Measurements from ENCODE around the gene COL13A1. TPM values are rescaled to one million over a fixed set of nuclear protein-coding genes. Genes with fewer than 3 reads are reported as not detected.

Gene COL13A1
- total RNA-seq, 1 donor from 2014 or later: 29.2 TPM

- Mint-ChIP-seq H3K27me3 (ENCODE audit: unreplicated experiment) (peaks cover 8% of the 10 kb centered on the region), H3K9me3 (ENCODE audit: unreplicated experiment) (no peaks in the 10 kb centered on the region), H3K27ac (ENCODE audit: unreplicated experiment) (no peak overlapping the region), H3K4me3 (ENCODE audit: unreplicated experiment) (no peak overlapping the region), H3K4me1 (ENCODE audit: unreplicated experiment) (peaks cover 6% of the 10 kb centered on the region), H3K36me3 (ENCODE audit: unreplicated experiment) (no peaks in the 10 kb centered on the region)
- TF ChIP-seq CTCF (IDR thresholded peaks at IDR 0.05): no peak
- DNase-seq (ENCODE audit: extremely low spot score, unreplicated experiment): no peak
These were observed 21.6 kb upstream of the COL13A1 start for GRCh38 chr10:69780077-69780476.

GRCh38 chr10:69781576-69781975, 20.1 kb upstream of the COL13A1 start:
- H3K9me3 Mint-ChIP-seq (ENCODE audit: unreplicated experiment): no peaks in the 10 kb centered on the region
- no peak overlapping the region for H3K4me3 Mint-ChIP-seq (ENCODE audit: unreplicated experiment)
- TF ChIP-seq CTCF (IDR thresholded peaks at IDR 0.05): no peak
- H3K4me1 Mint-ChIP-seq (ENCODE audit: unreplicated experiment): peaks cover 12% of the 10 kb centered on the region
- H3K36me3 Mint-ChIP-seq (ENCODE audit: unreplicated experiment): no peaks in the 10 kb centered on the region
- no peak overlapping the region for H3K27ac Mint-ChIP-seq (ENCODE audit: unreplicated experiment)
- no peak for DNase-seq (ENCODE audit: extremely low spot score, unreplicated experiment)
- H3K27me3 Mint-ChIP-seq (ENCODE audit: unreplicated experiment): peaks cover 8% of the 10 kb centered on the region

GRCh38 chr10:69783515-69783914, 18.2 kb upstream of the COL13A1 start:
- Mint-ChIP-seq H3K27me3 (ENCODE audit: unreplicated experiment) (peaks cover 8% of the 10 kb centered on the region), H3K36me3 (ENCODE audit: unreplicated experiment) (no peaks in the 10 kb centered on the region)

GRCh38 chr10:69786791-69787190, 14.9 kb upstream of the COL13A1 start:
- TF ChIP-seq CTCF (IDR thresholded peaks at IDR 0.05): peak; percentile 65
- no peaks in the 10 kb centered on the region for H3K27me3 Mint-ChIP-seq (ENCODE audit: unreplicated experiment)
- no peak for DNase-seq (ENCODE audit: extremely low spot score, unreplicated experiment)
- no peaks in the 10 kb centered on the region for H3K36me3 Mint-ChIP-seq (ENCODE audit: unreplicated experiment)
- H3K4me1 Mint-ChIP-seq (ENCODE audit: unreplicated experiment): peaks cover 46% of the 10 kb centered on the region
- no peaks in the 10 kb centered on the region for H3K9me3 Mint-ChIP-seq (ENCODE audit: unreplicated experiment)
- peak overlapping the region; percentile 72 for H3K27ac Mint-ChIP-seq (ENCODE audit: unreplicated experiment)
- no peak overlapping the region for H3K4me3 Mint-ChIP-seq (ENCODE audit: unreplicated experiment)

More at GRCh38 chr10:69783515-69783914, 18.2 kb upstream of the COL13A1 start:
- Mint-ChIP-seq H3K27ac (ENCODE audit: unreplicated experiment) (no peak overlapping the region), H3K9me3 (ENCODE audit: unreplicated experiment) (no peaks in the 10 kb centered on the region), H3K4me3 (ENCODE audit: unreplicated experiment) (no peak overlapping the region), H3K4me1 (ENCODE audit: unreplicated experiment) (peaks cover 23% of the 10 kb centered on the region)
- TF ChIP-seq CTCF (IDR thresholded peaks at IDR 0.05): no peak
- DNase-seq (ENCODE audit: extremely low spot score, unreplicated experiment): no peak

- Mint-ChIP-seq H3K4me3 (ENCODE audit: unreplicated experiment) (no peak overlapping the region), H3K9me3 (ENCODE audit: unreplicated experiment) (no peaks in the 10 kb centered on the region), H3K4me1 (ENCODE audit: unreplicated experiment) (peaks cover 51% of the 10 kb centered on the region), H3K27me3 (ENCODE audit: unreplicated experiment) (no peaks in the 10 kb centered on the region), H3K27ac (ENCODE audit: unreplicated experiment) (peak overlapping the region; percentile 72), H3K36me3 (ENCODE audit: unreplicated experiment) (no peaks in the 10 kb centered on the region)
- DNase-seq (ENCODE audit: extremely low spot score, unreplicated experiment): no peak
- TF ChIP-seq CTCF (IDR thresholded peaks at IDR 0.05): no peak
These were observed 14.0 kb upstream of the COL13A1 start for GRCh38 chr10:69787681-69788080.

Measured in osteocyte (in vitro differentiated cells).